Hematopoietic multipotent progenitor cell treated with erythropoietin and hydrocortisone succinate and interleukin-3 and kit ligand, for 4 days (in vitro differentiated cells): ENCODE results near the gene HMG20B.
A peak's percentile ranks its signal among the peaks of the same experiment; 100 is the strongest.
"Not testable (repeated sequence)": the region's sequence is repeated elsewhere in the genome, so short reads cannot be mapped to it uniquely, and the experiment has no call there.

Source experiments
- DNase-seq: peaks from one replicate; pipeline ENCODE4 v3.0.0-alpha.2; 2015

The HMG20B gene

DNA sequence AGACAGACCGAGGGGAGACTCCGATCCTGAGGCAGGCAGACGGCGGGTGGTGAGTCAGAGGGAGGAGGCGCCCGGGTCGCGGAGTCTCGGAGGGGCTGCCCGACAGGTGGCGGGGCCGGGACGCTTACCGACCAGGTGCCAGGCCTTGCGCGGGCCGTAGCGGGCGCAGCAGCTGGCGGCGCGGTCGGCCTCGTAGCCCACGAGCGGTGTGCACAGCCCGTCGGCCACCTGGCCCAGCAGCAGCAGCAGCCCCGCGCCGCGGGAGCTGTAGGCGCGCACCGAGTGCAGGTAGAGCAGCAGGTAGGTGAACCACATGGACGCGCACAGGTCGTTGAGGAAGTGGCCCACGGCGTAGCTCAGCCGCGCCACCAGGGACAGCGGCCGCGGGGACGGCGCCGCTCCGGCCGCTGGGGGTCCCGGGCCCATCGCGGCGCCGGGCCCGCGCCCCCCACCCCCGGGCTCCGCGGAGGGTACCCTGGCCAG lies 15.7 kb upstream of the HMG20B start:
- DNase-seq, result peak; percentile 58

DNA sequence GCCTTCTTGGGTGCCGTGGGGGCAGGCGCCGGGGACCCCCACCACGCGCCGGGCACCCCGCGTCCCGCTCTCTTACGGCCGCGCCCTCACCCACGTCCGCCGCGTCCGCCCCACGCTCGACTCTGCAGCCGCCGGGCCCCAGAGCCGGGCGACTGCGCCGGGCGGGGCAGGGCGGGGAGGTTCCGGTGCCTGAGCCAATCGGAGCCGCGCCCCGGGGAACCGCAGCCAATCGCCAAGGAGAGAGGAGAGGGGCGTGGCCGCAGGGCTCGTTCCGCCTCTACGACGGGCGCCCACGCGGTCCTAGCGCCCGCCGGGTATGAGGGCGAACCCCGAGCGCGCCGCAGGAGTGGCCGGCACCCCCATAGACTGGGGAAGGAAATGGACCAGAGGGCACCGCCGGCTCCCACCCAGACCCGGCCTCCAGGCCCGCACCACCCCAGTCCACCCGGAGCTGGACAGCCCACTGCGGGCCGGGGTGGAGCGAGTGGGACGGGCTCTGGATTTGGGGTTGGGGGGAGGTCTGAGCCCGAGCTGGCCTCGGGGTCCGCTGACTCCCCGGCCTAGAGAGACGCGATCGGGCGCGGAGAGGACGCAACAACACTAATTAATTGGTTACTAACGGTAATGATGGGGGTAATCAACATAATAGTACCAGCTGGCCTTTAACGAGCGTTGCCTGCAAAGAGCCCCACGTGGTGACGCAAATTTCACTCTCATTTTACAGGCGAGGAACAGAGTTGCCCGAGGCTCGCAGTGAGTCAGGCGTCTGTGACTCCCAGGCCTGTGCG lies 15.1 kb upstream of the HMG20B start, which contains the start of gene MFSD12:
Gene MFSD12, minus strand, starts transcription at position 126 of the 788 bp plus-strand sequence. CDS start 183 bp downstream, outside the sequence.
- peak; percentile 98 for DNase-seq

DNA sequence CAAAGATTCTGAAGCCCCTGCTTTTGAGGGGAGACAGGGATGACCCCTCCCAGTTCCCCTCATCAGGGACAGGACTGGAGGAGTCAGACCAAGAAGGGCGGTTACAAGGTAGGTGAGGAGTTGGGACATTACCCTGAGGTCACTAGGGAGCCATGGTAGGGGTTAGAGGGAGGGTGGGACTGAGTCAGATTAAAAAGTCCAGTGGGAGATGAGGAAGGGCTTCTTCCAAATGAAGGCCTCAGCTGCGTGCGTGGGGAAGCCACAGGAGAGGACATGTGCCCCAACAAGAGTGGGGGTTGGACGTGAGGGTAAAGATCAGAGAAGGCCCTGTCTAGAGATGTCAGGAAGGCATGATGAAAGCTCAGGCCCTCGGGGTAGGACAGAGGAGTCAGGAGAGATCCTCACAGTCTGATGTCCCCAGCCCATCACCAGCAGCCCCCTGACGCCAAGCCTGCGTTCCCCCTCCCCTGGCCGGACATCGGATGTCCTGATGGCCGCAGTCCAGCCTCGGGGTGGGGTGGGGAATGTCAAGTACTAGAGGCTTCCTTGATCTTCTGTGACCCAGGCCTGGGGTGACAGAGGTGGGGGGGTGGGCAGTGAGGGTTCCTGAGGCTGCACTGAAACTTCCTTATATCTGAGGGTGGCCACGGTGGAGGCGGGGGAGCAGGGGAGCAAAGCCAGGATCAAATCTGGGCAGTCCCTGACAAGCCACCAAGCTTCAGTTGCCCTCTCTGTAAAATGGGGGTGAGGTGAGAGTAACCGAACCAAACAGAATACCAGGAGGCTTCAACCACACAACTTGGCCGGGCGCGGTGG lies 8.8 kb upstream of the HMG20B start:
- DNase-seq, result no peak

DNA sequence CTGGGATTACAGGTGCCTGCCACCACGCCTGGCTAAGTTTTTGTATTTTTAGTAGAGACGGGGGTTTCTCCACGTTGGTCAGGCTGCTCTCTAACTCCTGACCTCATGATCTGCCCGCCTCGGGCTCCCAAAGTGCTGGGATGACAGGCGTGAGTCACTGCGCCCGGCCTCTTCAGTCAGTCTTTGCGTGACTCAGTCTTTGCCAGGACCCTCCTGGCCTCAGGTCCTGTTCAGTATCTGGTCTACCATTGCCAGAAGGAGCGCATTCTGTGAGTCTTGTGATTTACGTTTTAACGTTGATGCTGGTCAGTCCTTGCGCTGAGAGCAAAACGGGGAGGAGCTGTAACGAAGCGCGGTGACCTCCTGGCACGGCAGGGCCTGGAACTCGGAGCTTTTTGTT lies 7.6 kb upstream of the HMG20B start:
- DNase-seq, result no peak

DNA sequence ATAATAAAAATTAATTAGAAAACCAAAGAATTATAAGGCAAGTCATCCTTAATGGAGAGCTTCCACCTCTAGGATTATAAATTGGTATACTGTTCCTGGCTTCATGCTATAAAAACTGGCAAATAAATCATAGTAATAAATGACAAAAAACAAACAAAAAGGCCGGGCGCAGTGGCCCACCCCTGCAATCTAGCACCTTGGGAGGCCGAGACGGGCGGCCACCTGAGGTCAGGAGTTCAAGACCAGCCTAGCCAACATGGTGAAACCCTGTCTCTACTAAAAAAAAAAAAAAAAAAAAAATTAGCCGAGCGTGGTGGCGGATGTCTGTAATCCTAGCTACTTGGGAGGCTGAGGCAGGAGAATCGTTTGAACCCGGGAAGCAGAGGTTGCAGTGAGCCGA lies 2.7 kb upstream of the HMG20B start:
- DNase-seq, result not testable (repeated sequence)

DNA sequence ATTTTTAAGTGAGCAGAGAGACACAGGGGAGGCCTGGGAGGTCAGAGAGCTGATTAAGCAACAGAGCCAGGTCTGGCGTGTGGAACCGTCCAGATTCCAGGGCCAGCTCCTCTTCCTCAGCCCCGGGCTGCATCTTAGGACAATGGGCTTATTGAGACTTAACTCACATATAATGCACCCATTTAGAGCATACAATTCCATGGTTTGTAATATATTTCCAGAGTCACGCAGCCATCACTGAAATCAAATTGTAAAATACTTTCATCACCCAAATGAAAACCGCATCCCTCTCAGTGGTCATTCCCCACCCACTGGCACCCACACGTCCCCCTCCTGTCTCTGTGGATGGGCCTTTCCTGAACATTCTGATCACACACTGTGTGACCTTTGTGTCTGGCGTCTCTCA lies 2.1 kb upstream of the HMG20B start:
- no peak for DNase-seq

DNA sequence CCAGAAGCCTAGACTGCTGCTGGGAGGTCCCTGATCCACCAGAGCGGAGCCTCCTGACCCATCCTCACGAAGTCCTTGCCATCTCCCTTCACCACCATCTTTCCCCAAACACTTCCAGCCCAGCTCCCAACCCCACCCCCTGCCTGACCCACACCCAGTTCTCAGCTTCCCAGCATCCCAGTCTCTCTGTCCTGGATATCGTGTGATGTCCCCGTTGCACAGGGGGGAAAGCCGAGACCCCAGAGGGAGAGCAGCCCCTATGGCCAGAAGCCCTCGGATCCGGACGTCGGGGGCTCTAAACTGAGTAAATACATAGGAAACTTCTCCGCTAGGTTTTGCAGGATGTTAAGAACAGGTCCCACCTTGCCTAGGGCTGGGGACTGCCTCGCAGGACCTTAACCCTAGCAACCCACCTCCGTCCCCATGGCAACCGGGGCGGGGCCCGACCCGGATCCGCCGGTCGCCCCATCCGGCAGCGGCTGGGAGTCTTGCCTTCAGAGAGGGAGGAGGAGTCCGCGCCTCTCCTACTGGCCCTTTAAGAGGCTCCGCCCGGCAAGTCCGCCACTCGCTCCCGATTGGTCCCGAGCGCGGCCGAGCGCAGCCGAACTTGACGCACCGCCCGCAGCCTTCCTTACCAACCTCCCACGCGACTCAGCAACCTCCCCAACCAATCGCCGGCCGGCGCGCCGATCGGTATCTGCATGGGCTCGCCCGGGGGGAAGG lies 451 bp upstream of the HMG20B start:
- DNase-seq, result peak; percentile 100

DNA sequence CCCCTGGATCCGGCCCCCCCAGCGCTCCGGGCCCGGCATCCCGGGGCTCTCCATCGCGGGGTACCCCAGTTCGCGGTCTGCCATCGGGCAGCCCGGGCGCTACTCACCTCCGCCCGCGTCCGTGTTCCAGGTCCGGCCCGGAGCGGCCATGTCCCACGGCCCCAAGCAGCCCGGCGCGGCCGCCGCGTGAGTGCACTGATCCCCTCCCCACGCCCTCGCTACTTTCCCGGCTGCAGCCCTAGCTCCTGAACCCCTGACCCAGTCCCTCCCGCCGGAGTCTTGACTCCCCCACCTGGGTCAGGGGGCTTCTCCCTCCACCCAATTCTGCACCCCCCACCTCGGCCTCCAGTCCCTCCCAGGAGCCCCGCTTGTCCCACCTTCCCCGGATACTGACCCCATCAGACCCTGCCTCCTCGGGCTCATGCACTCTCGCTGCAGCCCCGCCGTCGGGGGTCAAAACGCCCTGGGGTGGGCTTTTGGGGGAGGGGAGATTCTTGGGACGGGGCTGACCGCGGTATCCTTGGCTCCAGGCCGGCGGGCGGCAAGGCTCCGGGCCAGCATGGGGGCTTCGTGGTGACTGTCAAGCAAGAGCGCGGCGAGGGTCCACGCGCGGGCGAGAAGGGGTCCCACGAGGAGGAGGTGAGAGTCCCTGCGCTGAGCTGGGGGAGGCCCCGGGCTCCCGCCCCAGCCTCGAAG lies 566 bp downstream of the HMG20B start:
- peak; percentile 57 for DNase-seq

DNA sequence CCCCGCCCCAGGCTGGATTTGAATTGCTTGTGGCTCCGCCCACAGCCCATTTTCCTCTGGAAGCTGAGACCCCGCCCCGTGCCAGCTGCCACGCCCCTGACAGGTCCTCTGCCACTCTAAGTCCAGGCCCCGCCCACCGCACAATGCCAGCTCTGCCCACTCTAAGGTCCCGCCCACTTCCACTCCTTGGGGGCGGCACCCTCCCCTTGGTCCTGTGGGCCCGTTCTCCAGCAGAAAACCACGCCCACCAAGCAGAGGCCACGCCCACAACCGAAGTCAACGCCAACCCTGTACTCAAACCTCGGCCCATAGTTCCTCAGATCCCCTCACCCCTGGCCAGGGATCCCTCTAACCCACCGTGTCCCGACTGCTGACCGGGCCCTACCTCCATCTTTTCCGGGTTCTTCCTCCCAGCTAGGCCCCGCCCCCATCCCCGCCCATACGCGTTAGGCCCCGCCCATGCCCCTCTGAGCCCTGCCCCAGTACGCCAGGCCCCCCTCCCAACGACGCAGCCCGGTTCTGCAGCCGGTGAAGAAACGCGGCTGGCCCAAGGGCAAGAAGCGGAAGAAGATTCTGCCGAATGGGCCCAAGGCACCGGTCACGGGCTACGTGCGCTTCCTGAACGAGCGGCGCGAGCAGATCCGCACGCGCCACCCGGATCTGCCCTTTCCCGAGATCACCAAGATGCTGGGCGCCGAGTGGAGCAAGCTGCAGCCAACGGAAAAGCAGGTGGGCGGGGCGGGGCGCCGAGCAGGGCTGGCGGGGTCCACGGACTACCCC lies 1.3 kb downstream of the HMG20B start:
- DNase-seq, result peak; percentile 99

DNA sequence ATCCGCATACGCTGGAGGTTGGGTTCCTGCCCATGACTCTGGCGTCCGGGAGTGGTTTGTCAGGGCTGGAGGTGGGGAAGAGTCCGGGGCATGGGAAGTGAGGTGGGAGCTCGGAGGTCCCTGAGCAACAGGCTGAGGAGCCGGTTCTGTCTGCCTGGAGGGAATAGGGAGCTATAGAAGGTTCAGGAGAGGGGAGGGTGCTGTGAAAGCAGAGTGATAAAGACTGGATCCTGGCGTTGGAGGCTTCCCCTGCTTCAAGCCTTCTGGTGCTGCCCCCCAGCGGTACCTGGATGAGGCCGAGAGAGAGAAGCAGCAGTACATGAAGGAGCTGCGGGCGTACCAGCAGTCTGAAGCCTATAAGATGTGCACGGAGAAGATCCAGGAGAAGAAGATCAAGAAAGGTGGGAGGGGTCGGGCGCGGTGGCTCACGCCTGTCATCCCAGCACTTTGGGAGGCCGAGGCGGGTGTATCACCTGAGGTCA lies 2.6 kb downstream of the HMG20B start:
- DNase-seq, result peak; percentile 49

DNA sequence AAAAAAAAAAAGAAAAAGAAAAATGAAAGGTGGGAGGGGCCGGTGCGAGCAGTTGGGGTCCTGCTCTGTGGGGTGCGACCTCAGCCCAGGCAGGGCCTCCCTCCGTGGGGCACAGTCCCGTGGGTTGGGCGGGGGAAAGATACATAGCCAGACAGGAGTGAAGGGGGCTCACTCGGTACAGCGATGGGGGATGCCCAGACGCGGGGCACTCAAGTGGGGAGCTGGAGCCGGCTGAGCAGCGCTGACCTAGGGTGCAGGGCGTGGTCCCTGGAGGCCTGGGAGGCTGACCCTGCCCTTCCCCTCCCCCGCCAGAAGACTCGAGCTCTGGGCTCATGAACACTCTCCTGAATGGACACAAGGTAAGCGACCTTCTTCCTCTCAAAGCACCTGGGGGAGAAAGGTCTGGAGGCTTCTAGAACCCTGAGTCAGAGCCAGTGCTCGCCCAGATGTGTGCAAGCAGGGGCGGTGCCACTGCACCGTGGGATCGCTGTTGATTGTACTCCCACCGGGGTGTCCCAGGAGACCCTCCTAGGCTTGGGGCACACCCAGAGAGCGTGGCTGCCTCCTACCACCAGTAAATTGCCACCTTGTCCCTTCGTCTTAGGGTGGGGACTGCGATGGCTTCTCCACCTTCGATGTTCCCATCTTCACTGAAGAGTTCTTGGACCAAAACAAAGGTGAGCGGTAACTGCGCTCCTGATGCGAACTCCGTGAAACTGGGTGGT lies 3.4 kb downstream of the HMG20B start:
- DNase-seq, result no peak

DNA sequence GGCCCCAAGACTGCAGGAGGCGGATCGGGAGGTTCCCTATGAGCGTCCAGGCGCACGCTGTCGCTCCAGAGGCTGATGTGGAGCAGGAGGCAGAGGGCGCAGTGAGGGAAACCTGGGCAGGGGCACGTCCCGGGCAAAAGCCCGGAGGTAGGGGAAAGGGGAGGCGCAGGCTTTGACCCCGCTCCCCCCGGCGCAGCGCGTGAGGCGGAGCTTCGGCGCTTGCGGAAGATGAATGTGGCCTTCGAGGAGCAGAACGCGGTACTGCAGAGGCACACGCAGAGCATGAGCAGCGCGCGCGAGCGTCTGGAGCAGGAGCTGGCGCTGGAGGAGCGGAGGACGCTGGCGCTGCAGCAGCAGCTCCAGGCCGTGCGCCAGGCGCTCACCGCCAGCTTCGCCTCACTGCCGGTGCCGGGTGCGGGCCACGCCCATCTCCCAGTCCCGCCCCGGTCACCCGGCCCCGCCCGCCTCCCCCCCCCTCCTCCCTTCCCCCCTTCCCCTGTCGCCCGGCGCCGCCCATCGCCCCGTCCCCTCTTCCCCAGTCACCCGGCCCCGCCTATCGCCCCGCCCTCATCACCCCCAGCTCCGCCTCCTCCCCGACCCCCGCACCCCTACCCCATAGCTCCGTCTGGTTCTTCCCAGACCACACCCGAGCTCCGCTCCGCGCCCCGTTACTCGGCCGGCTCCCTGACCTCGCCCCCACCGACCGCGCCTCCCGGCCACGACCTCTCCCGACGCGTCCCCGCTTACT lies 4.1 kb downstream of the HMG20B start:
- peak; percentile 79 for DNase-seq

DNA sequence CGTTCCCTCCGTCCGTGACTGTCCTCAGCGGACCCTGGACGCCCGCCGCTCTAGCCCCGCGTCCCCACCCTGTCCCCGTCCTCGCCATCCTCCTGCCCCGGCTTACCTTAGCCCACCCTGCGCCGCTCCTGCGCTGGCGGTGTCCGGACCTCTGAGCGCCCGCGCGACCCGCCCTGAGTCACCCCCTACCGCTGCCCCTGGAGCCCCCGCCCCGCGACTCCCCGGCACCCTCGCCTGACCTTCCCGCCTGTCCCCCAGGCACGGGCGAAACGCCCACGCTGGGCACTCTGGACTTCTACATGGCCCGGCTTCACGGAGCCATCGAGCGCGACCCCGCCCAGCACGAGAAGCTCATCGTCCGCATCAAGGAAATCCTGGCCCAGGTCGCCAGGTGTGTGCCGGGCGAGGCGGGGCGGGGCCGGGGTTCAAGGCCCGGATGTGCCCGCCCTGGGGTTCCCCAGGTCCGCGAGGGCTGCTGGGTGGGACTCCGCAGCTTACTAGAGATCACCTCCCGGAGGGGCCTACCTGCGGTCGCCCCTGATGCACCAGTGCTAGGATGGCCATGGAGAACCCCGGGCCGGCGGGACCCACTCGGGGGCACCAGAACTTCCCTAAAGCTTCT lies 5.1 kb downstream of the HMG20B start:
- DNase-seq, result no peak

DNA sequence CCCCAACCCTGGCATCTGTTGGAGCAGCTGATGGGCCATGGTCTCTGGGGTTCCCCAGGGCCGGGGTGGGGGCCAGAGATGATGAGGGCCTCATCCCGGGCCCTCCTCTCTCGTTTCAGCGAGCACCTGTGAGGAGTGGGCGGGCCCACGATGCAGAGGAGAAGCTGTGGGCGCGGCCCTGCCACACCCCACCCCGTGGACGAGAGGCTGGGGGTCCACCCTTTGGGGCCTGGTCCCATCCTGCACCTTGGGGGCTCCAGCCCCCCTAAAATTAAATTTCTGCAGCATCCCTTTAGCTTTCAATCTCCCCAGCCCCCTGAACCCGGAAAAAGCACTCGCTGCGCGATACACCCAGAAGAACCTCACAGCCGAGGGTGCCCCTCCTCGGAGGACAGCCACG lies 5.6 kb downstream of the HMG20B start:
- no peak for DNase-seq

DNA sequence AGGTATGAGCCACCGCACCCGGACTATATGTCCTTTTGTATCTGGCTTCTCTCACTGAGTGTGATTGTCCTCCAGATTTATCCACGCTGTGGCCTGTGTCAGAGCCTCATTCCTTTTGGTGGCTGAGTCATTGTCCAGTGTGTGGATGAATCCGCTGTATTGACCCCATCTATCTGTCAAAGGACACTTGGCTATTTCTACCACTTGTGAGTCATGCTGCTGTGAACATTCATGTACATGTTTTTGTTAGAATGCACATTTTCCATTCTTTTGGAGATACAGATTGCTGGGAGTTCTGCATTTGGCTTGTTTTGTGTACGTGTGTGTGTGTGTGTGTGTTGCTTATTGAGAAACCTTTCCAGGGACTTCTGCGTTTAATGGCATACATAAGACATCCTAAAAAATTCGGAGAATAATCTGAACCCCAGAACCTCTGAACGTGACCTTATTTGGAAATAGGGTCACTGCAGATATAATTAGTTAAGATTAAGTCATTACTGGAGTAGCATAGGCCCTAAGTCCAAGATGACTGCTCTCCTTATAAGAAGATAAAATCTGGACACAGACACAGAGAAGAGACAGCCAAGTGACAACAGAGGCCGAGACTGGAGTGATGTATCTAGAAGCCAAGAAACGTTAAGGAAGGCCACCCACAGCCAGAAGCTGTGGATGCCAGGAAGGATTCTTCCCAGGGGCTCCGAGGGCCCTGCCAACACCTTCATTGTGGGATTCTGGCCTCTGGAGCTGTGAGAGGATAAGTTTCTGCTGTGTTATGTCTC lies 7.6 kb downstream of the HMG20B start:
- DNase-seq, result no peak

DNA sequence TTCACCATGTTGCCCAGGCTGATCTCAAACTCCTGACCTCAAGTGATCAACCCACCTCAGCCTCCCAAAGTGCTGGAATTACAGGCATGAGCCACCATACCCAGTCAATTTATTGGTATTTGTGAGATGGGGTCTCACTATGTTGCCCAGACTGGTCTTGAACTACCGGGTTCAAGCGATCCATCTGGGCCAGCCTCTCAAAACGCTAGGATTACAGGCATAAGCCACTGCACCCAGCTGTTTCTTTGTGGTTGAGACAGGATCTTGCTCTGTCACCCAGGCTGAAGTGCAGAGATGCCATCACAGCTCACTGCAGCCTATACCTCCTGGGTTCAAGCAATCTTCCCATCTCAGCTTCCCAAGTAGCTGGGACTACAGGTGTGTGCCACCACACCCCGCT lies 9.0 kb downstream of the HMG20B start:
- not testable (repeated sequence) for DNase-seq

DNA sequence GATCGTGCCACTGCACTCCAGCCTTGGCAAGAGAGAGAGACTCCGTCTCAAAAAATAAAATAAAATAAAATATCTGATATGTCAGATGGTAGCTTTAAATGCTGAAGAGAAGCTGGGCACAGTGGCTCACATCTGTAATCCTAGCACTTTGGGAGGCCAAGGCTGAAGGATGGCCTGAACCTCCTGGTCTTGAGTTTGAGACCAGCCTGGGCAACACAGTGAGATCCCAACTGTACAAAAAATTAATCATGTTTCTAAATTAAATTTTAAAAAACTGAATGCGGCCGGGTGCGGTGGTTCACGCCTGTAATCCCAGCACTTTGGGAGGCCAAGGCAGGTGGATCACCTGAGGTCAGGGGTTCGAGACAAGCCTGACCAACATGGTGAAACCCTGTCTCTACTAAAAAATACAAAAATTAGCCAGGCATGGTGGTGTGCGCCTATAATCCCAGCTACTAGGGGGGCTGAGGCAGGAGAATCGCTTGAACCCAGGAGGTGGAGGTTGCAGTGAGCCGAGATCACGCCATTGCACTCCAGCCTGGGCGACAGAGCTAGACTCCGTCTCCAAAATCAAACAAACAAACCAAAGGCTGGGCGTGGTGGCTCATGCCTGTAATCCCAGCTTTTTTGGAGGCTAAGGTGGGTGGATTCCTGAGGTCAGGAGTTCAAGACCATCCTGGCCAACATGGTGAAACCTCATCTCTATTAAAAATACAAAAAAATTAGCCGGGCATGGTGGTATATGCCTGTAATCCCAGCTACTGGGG lies 11.5 kb downstream of the HMG20B start:
- not testable (repeated sequence) for DNase-seq
